GM18867 (cell line): ENCODE measurements around the gene KAT5.
"Not testable (repeated sequence)": the region's sequence is repeated elsewhere in the genome, so short reads cannot be mapped to it uniquely, and the experiment has no call there.

ENCODE experiments used
- ATAC-seq: cut with Tn5 transposase; IDR thresholded peaks from one replicate; pipeline ENCODE4 v1.9.1; 2021; ENCODE audit warnings: mild to moderate bottlenecking, moderate library complexity; ENCODE audit not compliant: unreplicated experiment

Gene KAT5

DNA sequence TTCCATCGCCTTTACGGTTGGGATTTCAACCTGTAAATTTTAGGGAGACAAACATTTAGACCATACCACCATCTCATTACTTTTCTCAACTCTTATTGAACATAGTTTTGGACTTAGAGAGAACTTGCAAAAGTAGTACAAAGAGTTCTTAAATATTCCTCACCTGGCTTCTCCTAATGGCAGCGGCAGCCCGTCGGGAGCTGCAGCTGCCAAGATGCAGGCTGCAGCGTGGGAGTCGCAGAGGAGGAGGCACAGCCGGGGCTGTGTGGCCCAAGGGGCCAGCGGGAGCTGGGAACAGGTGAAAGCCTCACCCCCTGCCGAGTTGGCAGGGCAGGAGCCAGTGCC is 31.6 kb downstream of the KAT5 start:
- no peak for ATAC-seq

DNA sequence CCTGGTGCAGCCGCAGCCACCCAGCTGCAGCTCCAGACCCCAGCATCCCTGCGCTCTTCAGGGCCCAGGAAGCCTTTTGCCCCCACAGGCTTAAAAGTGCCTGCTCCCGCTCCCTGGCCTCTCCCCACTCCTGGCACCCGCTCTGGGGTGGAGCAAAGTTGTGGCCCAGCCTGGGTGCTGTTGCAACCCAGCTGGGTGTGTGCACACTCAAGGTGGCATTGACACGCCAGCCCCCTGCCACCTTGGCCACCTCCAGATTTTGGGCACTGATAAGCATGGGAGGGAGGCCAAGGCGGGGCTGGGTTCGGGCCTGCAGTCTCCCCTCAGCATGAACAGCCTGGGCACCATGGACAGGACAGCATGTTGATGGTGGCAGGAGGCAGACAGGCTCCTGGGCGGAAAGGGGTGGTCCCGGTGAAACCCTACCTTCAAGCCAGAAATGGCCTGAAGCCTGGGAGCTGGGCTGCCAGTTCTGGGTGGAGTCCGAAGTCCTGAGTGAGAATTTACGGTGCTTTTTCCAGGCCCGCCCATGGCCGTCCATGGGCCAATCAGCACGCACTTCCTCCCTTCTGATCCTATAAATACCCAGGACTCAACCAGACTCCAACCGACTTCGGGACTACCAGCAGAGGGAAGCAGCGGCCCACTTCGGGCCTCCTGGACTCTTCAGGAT is 32.1 kb downstream of the KAT5 start:
- no peak for ATAC-seq

DNA sequence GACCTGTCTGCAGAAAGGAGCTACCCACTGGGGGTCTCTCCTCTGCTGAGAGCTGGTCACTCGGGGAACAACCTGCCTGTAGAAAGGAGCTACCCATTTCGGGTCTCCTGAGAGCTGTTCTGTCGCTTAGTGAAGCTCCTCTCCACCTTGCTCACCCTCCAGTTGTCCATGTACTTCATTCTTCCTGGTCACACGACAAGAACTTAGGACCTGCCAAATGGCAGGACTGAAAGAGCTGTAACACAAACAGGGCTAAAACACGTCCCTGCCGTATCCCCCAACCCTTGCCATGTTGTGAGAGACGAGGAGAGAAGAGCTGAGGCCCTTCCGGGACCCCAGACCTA is 32.6 kb downstream of the KAT5 start:
- ATAC-seq = no peak

GRCh38 chr11:65745049-65745448 is 33.0 kb downstream of the KAT5 start:
- no peak for ATAC-seq

- not testable (repeated sequence) for ATAC-seq
Measured at GRCh38 chr11:65762169-65762568, 50.1 kb downstream of the KAT5 start.

GRCh38 chr11:65762816-65763215 is 50.8 kb downstream of the KAT5 start:
- ATAC-seq = not testable (repeated sequence)

- ATAC-seq = no peak
Measured at GRCh38 chr11:65764434-65764833, 52.4 kb downstream of the KAT5 start.

DNA sequence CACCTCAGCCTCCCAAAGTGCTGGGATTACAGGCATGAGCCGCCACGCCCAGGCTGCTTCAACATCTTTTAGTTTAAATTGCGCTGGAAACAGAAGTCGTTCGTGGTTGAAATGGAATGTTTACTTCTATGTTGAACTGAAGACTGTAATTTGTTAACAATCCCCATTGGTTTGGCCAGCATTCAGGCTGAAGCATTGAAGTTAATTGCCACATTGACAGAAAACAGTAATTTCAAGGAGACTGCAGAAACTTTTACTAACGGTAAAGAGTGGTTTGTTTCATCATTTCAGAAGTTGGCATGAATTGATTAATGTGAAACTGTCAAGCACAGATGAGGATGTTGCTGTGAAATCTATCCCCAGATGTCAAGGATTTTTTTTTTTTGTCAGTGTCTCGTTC is 54.5 kb downstream of the KAT5 start:
- ATAC-seq = no peak

- ATAC-seq = no peak
Measured at GRCh38 chr11:65767406-65767805, 55.4 kb downstream of the KAT5 start.

DNA sequence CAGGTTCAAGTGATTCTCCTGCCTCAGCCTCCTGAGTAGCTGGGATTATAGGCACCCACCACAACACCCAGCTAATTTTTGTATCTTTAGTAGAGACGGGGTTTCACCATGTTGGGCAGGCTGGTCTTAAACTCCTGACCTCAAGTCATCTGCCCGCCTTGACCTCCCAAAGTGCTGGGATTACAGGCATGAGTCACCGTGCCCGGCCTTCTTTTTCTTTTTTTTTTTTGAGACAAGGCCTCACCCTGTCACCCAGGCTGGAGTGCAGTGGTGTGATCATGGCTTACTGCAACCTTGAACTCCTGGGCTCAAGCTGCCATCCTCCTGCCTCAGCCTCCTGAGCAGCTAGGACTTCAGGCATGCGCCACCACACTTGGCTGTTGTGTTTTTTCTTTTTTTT is 55.8 kb downstream of the KAT5 start:
- ATAC-seq = not testable (repeated sequence)
